ENCODE data around the gene CDC34. TPM values are rescaled to one million over a fixed set of nuclear protein-coding genes. Genes with fewer than 3 reads are reported as not detected.

Gene CDC34
- total and polyA plus RNA-seq, 2 of the 8 experiments (the other 6 are each of a cell fraction or from before 2014, with no cell fraction given): 95.9 to 129 TPM

GRCh38 chr19:585551-586110 is 54.1 kb downstream of the CDC34 start:
- DNase-seq (ENCODE audit: low read depth in 1 of 2, low spot score in 2 of 2) (no peak), FAIRE-seq (no peak)
- Histone ChIP-seq H4K91ac (replicated peaks; ENCODE audit: insufficient read length, low read length) (no peak overlapping the region), H3K9me3 (ENCODE audit: insufficient read depth in 2 of 2, low read depth in 1 of 2, low read length in 1 of 2) (no peaks in the 10 kb centered on the region), H2BK5ac (ENCODE audit: low read depth, low read length) (no peak overlapping the region), H3K4me2 (ENCODE audit: insufficient read depth in 1 of 2, low read depth in 2 of 2, low read length in 2 of 2) (no peak overlapping the region), H3K9ac (replicated peaks in 1 of 4; ENCODE audit: extremely low read depth in 1 of 4, low read depth in 3 of 4, low read length in 3 of 4) (no peak overlapping the region), H3K27me3 (replicated peaks in 1 of 4; ENCODE audit: control insufficient read depth in 3 of 4, extremely low read depth in 1 of 4, insufficient read depth in 3 of 4, low read length in 3 of 4) (peaks cover 16 to 18% (median 17%) of the 10 kb centered on the region in 4 experiments), H3K56ac (replicated peaks; ENCODE audit: insufficient read length, low read depth, low read length) (no peak overlapping the region), H4K8ac (ENCODE audit: extremely low read depth, insufficient read depth, low read length) (no peak overlapping the region), H3K27ac (ENCODE audit: low read depth, low read length) (no peak overlapping the region), H3K79me2 (ENCODE audit: control insufficient read depth in 1 of 2, insufficient read depth in 2 of 2, low read length in 2 of 2) (no peaks in the 10 kb centered on the region), H2BK20ac (ENCODE audit: low read length) (no peak overlapping the region), H3K4ac (replicated peaks; ENCODE audit: insufficient read length, low read depth, low read length) (no peak overlapping the region), H3K36me3 (ENCODE audit: control insufficient read depth in 2 of 4, insufficient read depth in 4 of 4, low read length in 3 of 4) (peaks cover 6 to 19% (median 15%) of the 10 kb centered on the region in 4 experiments; a peak in 5 of 8 replicates), H2AFZ (ENCODE audit: low read length) (no peak overlapping the region), H3K23ac (ENCODE audit: insufficient read length) (no peak overlapping the region), H3K4me3 (ENCODE audit: extremely low read depth in 1 of 4, insufficient read depth in 2 of 4, low read depth in 3 of 4, low read length in 4 of 4) (no peak overlapping the region), H4K20me1 (replicated peaks in 1 of 2; ENCODE audit: control insufficient read depth in 1 of 2, insufficient read depth in 2 of 2, low read length in 2 of 2) (peaks cover 14 to 25% of the 10 kb centered on the region in 2 experiments), H3K23me2 (ENCODE audit: low read depth, low read length) (peaks cover 3% of the 10 kb centered on the region; the same call in 1 of the 2 replicates), H3K18ac (ENCODE audit: extremely low read depth, low read length) (no peak overlapping the region), H2BK12ac (ENCODE audit: low read depth, low read length) (no peak overlapping the region), H4K5ac (ENCODE audit: insufficient read length, low read depth, low read length) (no peak overlapping the region), H3K14ac (ENCODE audit: insufficient read length) (no peak overlapping the region), H3K79me1 (ENCODE audit: low read depth, low read length) (peaks cover 2% of the 10 kb centered on the region; the same call in 1 of the 2 replicates), H2BK120ac (replicated peaks; ENCODE audit: low read depth, low read length) (no peak overlapping the region), H2AK5ac (ENCODE audit: low read depth, low read length) (no peak overlapping the region), H2BK15ac (ENCODE audit: low read length) (no peak overlapping the region), H3K4me1 (replicated peaks in 1 of 4; ENCODE audit: control insufficient read depth in 3 of 4, insufficient read depth in 4 of 4, low read length in 3 of 4) (peaks cover 0 to 12% (median 5%) of the 10 kb centered on the region in 4 experiments; a peak in 5 of 7 replicates)
- WGBS, 2 experiments (ENCODE audit: extremely low coverage in 1 of 2, insufficient coverage in 1 of 2, insufficient read length in 1 of 2, insufficient replicate concordance in 2 of 2, low coverage in 1 of 2, low lambda C conversion rate in 2 of 2, missing lambda C conversion rate in 1 of 2): 84% methylated on average over 10 of the region's 10 CpGs; no CpG with 5 or more reads in 1 of the 2 experiments
- no peak for TF ChIP-seq JUN (IDR thresholded peaks at IDR 0.05; ENCODE audit: low read depth, low read length)
- no peak for TF ChIP-seq KDM5A (IDR thresholded peaks at IDR 0.05; ENCODE audit: low read length)
- ChIA-PET POLR2A (ENCODE audit: partially characterized antibody) (interaction anchor here (0.6 to 6.3 kb wide), 14 partner anchors 9 to 213 kb away, joined by 3 to 78 read pairs (median 4); partner anchors contain the start of genes BSG and GZMM), CTCF (ENCODE audit: partially characterized antibody) (interaction anchor here (0.8 to 4.7 kb wide), 7 partner anchors 10 to 311 kb away, joined by 4 to 51 read pairs (median 5); no protein-coding TSS in a partner anchor)

All from H1 (cell line).